Thyroid gland (tissue), 4 donors: ENCODE data around the gene PLPPR1. TPM values are rescaled to one million over a fixed set of nuclear protein-coding genes. Genes with fewer than 3 reads are reported as not detected.

Experiments used
- DNase-seq, 2 donors: peaks; one replicate each; pipeline ENCODE4 v3.0.0-alpha.2; 2019
- H3K27ac ChIP-seq, 3 donors: fragments of 200-600 bp; sonication (generic); 1 replicate in 2 of 3; 2 replicates in 1 of 3; pipeline ENCODE4 v1.5.1; 2016 to 2019; ENCODE audit warnings: mild to moderate bottlenecking in 1 of 3, moderate library complexity in 1 of 3
- H3K27me3 ChIP-seq: fragments of 200-600 bp; sonication (generic); one replicate; pipeline ENCODE4 v1.5.1; 2019
- H3K36me3 ChIP-seq, 2 donors: fragments of 200-600 bp; sonication (generic); one replicate each; pipeline ENCODE4 v1.5.1; 2016 to 2019
- H3K4me1 ChIP-seq, 2 donors: fragments of 200-600 bp; sonication (generic); one replicate each; pipeline ENCODE4 v1.5.1; 2017 to 2019
- H3K4me3 ChIP-seq, 3 donors: fragments of 200-600 bp; sonication (generic); replicated peaks in 1 of 3; 1 replicate in 2 of 3; 2 replicates in 1 of 3; pipeline ENCODE4 v1.5.1; 2016; ENCODE audit warnings: mild to moderate bottlenecking in 1 of 3
- H3K9me3 ChIP-seq: fragments of 200-600 bp; sonication (generic); one replicate; pipeline ENCODE4 v1.5.1; 2017
- CTCF ChIP-seq, 6 experiments: fragments of 200-600 bp in 3 of 6; fragments of 450-650 bp in 3 of 6; sonication (generic) in 3 of 6; IDR thresholded peaks; one replicate each; pipeline ENCODE4 v1.5.1; 2016 to 2019; ENCODE audit warnings: antibody characterized with exemption in 6 of 6, mild to moderate bottlenecking in 2 of 6, inconsistent platforms in 1 of 6, moderate library complexity in 1 of 6
- POLR2A ChIP-seq, 2 donors: fragments of 450-650 bp; IDR thresholded peaks; one replicate each; pipeline ENCODE4 v1.6.1; 2017; ENCODE audit warnings: antibody characterized with exemption in 2 of 2, mild to moderate bottlenecking in 2 of 2, moderate library complexity in 1 of 2
- WGBS, 2 donors: methylation state at CpG; one replicate each; pipeline ENCODE4 v1.1.5; 2017; 5-methylcytosine and 5-hydroxymethylcytosine counted together
- intact Hi-C: fragments of 100-400 bp; cut with DNase I; formaldehyde crosslinking; loops from one replicate; pipeline ENCODE4 v1.15.1; 2023
- total RNA-seq, 4 donors: library from RNA; depleted of rRNA; stranded (reverse); fragments of >200 nt; gene quantifications; one replicate each; pipeline ENCODE4 v1.2.3, GENCODE V29; 2016

Gene PLPPR1
- total RNA-seq, 4 donors from 2014 or later, result 0.22 to 0.24 TPM; not detected in 2

DNA sequence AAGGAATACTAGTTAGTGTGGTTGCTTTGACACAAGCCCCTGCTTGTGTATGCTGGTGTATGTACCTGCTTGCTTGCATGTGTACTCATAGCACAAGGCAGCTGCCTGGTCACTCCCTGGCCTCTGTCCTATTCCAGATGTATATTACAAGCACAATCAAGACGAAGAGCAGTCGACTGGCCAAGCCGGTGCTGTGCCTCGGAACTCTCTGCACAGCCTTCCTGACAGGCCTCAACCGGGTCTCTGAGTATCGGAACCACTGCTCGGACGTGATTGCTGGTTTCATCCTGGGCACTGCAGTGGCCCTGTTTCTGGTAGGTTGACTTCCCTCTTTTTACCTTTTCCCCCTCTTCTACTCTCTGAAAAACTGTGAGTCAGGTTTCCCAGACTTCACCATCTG lies 284.1 kb downstream of the PLPPR1 start:
- Histone ChIP-seq H3K27me3 (no peaks in the 10 kb centered on the region), H3K36me3 (no peaks in the 10 kb centered on the region), H3K4me1 (no peaks in the 10 kb centered on the region), H3K27ac (no peak overlapping the region), H3K9me3 (no peaks in the 10 kb centered on the region), H3K4me3 (no peak overlapping the region)
- 90 to 95% methylated on average over 8 of the region's 8 CpGs for WGBS, 2 donors
- intact Hi-C loops, result loop anchor here (5.0 kb wide), 1 partner anchor 600 kb away; no protein-coding TSS in a partner anchor
- DNase-seq, result no peak
- TF ChIP-seq POLR2A (IDR thresholded peaks at IDR 0.05), result no peak

DNA sequence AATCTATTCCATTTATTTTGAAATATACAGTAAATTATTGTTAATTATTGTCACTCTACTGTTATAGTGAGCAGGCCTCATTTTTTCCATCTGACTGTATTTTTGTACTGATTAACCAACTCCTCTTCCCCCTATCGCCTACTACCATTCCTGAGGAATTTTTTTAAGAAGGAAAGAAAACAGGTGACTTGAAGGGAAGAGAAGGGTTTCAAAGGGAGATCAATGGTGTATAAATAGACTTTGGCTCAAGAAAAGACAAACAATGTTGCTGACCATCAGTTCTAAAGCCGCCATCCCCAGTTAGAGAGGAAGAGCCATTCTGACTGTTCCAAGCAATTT lies 286.6 kb downstream of the PLPPR1 start:
- intact Hi-C loops, result no loop called here
- Histone ChIP-seq H3K4me1 (no peaks in the 10 kb centered on the region), H3K36me3 (no peaks in the 10 kb centered on the region), H3K4me3 (no peak overlapping the region), H3K9me3 (no peaks in the 10 kb centered on the region), H3K27ac (no peak overlapping the region), H3K27me3 (no peaks in the 10 kb centered on the region)
- no peak for DNase-seq
- no peak for TF ChIP-seq CTCF (IDR thresholded peaks at IDR 0.05)
- no peak for TF ChIP-seq POLR2A (IDR thresholded peaks at IDR 0.05)
- WGBS, 2 donors, result 61 to 69% methylated on average over 2 of the region's 2 CpGs

GRCh38 chr9:101317735-101318134 lies 289.2 kb downstream of the PLPPR1 start:
- no peaks in the 10 kb centered on the region for H3K36me3 ChIP-seq
- H3K4me3 ChIP-seq, result no peak overlapping the region
- DNase-seq, result no peak
- no peak for TF ChIP-seq POLR2A (IDR thresholded peaks at IDR 0.05)
- no peak for TF ChIP-seq CTCF (IDR thresholded peaks at IDR 0.05)
- H3K4me1 ChIP-seq, result no peaks in the 10 kb centered on the region
- no peaks in the 10 kb centered on the region for H3K27me3 ChIP-seq
- intact Hi-C loops, result no loop called here
- no peak overlapping the region for H3K27ac ChIP-seq
- no peaks in the 10 kb centered on the region for H3K9me3 ChIP-seq

GRCh38 chr9:101323129-101323528 lies 294.6 kb downstream of the PLPPR1 start:
- Histone ChIP-seq H3K4me3 (no peak overlapping the region), H3K4me1 (no peaks in the 10 kb centered on the region), H3K27ac (no peak overlapping the region), H3K27me3 (no peaks in the 10 kb centered on the region), H3K36me3 (no peaks in the 10 kb centered on the region), H3K9me3 (no peaks in the 10 kb centered on the region)
- no peak for DNase-seq
- intact Hi-C loops, result no loop called here
- TF ChIP-seq POLR2A (IDR thresholded peaks at IDR 0.05), result no peak
- no peak for TF ChIP-seq CTCF (IDR thresholded peaks at IDR 0.05)
- 84 to 89% methylated on average over 3 of the region's 3 CpGs for WGBS, 2 donors

DNA sequence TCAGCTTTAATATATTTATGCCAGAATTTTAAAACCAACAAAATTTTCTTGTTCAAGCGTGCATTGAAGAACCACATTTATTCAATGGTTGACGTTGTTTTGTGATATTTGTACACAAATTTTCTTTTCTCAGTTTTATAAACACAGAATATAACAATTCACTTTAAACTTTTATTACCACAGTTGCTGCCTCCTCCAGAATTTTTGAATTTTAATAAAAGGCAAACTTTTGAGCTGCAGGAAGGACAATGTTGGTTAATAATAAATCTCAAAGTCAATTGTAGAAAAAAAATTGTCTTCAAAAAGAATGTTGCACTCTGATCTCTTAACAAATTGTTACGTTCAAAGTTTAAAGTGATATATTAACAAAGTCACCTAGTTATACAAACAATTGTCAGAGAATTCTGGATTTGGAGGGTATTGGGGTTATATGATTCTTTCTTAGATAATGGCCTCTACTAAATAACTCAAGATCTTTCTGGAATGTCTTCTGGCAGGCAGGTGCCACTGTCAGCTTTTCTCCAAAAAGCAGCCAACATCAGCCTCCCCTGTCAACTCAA lies 295.8 kb downstream of the PLPPR1 start:
- WGBS, 2 donors, result 86 to 89% methylated on average over 3 of the region's 3 CpGs
- H3K27me3 ChIP-seq, result no peaks in the 10 kb centered on the region
- H3K27ac ChIP-seq, result no peak overlapping the region

More for the DNA sequence above, 295.8 kb downstream of the PLPPR1 start:
- Histone ChIP-seq H3K4me3 (no peak overlapping the region), H3K36me3 (no peaks in the 10 kb centered on the region), H3K9me3 (no peaks in the 10 kb centered on the region), H3K4me1 (no peaks in the 10 kb centered on the region)
- TF ChIP-seq CTCF (IDR thresholded peaks at IDR 0.05), result no peak
- no peak for TF ChIP-seq POLR2A (IDR thresholded peaks at IDR 0.05)
- intact Hi-C loops, result no loop called here
- DNase-seq, result no peak
